Ectodermal cell (in vitro differentiated cells): Measurements from ENCODE around the gene OSGIN1.
"Not testable (repeated sequence)": the region's sequence is repeated elsewhere in the genome, so short reads cannot be mapped to it uniquely, and the experiment has no call there.

Source experiments
- H3K27ac ChIP-seq: 2 replicates; pipeline ENCODE4 v1.7.0; 2013; ENCODE audit warnings: mild to moderate bottlenecking, low read depth, low read length; ENCODE audit not compliant: insufficient read depth, poor library complexity, severe bottlenecking
- H3K27me3 ChIP-seq: 2 replicates; pipeline ENCODE4 v1.7.0; 2013; ENCODE audit warnings: mild to moderate bottlenecking, low read length; ENCODE audit not compliant: insufficient read depth, control insufficient read depth, poor library complexity, severe bottlenecking
- H3K36me3 ChIP-seq: one replicate; pipeline ENCODE4 v1.7.0; 2013; ENCODE audit warnings: low read length; ENCODE audit not compliant: control insufficient read depth, insufficient read depth
- H3K4me1 ChIP-seq: one replicate; pipeline ENCODE4 v1.7.0; 2013; ENCODE audit warnings: low read length; ENCODE audit not compliant: control insufficient read depth, insufficient read depth
- H3K4me3 ChIP-seq: 2 replicates; pipeline ENCODE4 v1.7.0; 2013; ENCODE audit warnings: low read depth, low read length, control low read depth; ENCODE audit not compliant: insufficient read depth
- H3K9me3 ChIP-seq: 2 replicates; pipeline ENCODE4 v1.7.0; 2013; ENCODE audit warnings: mild to moderate bottlenecking, low read length, moderate library complexity; ENCODE audit not compliant: control insufficient read depth
- WGBS, 2 experiments: methylation state at CpG; one replicate each; pipeline ENCODE4 v1.1.7; 2013; ENCODE audit warnings: missing lambda C conversion rate in 2 of 2; 5-methylcytosine and 5-hydroxymethylcytosine counted together

The OSGIN1 gene

DNA sequence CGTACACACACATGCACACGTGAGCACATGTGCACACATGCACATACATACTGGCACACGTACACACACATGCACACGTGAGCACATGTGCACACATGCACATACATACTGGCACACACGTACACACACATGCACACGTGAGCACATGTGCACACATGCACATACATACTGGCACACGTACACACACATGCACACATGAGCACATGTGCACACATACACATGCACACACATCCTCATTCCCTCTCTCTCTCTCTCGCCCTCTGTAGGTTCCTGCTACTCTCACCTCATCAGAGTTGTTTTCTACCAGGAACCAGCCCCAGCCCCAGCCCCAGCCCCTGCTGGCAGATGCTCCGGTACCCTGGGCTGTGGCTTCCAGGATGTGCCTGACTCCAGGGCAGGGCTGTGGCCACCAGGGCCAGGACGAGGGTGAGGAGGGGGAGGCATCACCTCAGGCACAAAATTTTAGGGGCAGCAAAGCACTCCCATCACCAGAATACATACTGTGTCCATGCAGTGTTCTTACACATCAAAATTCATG, 2.1 kb upstream of the OSGIN1 start:
- H3K4me3 ChIP-seq = not testable (repeated sequence)
- WGBS, 2 experiments = 66 to 68% methylated on average over 4 to 5 of the region's 10 CpGs

DNA sequence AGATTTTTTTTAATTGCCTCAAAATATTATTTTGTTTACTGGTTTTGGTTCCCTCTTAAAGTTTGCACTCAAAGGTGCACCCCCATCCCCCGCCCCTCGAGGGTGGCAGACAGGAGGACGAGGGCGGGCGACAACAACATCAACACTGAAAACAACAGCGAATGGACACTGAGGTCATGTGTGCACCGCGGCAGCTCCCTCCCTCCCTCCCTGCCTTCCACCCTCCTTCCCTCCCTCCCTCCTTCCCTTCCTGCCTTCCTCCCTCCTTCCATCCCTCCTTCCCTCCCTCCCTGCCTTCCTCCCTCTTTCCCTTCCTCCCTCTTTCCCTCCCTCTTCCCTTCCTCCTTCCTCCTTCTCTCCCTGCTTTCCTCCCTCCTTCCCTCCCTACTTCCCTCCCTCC, 1.5 kb upstream of the OSGIN1 start:
- H3K4me3 ChIP-seq = no peak overlapping the region
- no peaks in the 10 kb centered on the region for H3K9me3 ChIP-seq
- H3K4me1 ChIP-seq = peaks cover 10% of the 10 kb centered on the region
- H3K27ac ChIP-seq = no peak overlapping the region
- peaks cover 30% of the 10 kb centered on the region for H3K27me3 ChIP-seq
- H3K36me3 ChIP-seq = no peaks in the 10 kb centered on the region
- 48 to 54% methylated on average over 8 of the region's 8 CpGs for WGBS, 2 experiments

More for the DNA sequence above, 2.1 kb upstream of the OSGIN1 start:
- H3K27me3 ChIP-seq = peaks cover 30% of the 10 kb centered on the region
- not testable (repeated sequence) for H3K9me3 ChIP-seq, H3K4me1 ChIP-seq, H3K27ac ChIP-seq, H3K36me3 ChIP-seq

DNA sequence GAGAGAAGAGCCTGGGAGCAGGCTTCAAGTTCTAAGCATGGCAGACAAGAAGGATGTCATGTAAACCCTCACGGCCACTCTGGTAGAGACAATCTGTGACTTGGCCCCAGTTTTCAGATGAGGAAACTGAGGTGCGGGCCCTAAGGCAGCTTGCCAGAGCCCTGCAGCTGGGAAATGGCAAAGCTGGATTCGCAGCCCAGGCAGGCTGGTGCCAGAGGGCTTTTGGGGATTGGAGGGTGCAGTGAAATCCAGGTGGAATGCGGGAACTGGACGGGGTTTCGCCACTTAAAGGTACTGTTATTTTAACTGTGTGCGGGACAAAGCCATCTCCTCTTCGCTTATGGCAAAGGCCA, 477 bp upstream of the OSGIN1 start:
- Histone ChIP-seq H3K4me1 (peaks cover 10% of the 10 kb centered on the region), H3K27me3 (peaks cover 30% of the 10 kb centered on the region), H3K9me3 (no peaks in the 10 kb centered on the region), H3K27ac (no peak overlapping the region), H3K36me3 (no peaks in the 10 kb centered on the region), H3K4me3 (no peak overlapping the region)
- WGBS, 2 experiments = 75 to 79% methylated on average over 8 of the region's 8 CpGs

DNA sequence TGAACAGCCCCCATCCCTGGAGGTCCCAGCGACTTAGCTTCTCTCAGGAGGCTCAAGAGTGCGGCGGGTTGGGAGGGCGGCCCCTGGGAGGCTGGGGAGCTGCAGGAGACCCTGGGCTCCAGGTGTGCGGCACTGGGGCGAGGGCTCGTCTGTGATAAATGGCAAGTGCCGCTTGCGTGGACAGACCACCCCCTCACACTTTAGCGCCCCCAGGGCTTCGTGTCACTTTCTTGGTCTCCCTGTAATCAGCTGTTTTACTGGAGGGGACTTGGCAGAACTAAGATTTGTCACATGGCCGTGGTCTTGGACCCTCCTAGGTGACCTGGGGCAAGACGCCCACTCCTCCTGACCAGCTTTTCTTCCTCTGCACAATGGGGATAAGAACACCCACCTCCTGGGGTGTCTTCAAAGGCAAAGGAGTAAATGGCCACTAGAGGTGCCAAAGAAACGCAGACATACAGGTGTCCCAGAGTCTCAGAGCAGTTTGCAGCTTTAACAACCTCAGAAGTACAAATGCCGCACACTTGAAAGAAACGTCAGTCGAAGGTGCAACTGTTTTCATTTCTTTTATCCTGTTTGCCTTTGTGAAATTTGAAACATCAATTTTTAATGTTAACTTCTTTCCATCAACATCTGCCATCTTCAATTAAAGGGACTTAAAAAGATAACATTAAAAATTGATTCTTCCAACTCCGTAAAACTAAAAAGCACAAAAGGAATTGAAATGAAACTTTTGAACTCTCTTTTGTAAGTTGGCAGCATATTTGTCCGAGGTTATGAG, 946 bp downstream of the OSGIN1 start:
- H3K36me3 ChIP-seq = no peaks in the 10 kb centered on the region
- peak overlapping the region; percentile 33 for H3K4me3 ChIP-seq
- H3K4me1 ChIP-seq = peaks cover 10% of the 10 kb centered on the region
- H3K27ac ChIP-seq = no peak overlapping the region
- 30 to 34% methylated on average over 18 to 19 of the region's 19 CpGs for WGBS, 2 experiments
- H3K9me3 ChIP-seq = no peaks in the 10 kb centered on the region
- peaks cover 30% of the 10 kb centered on the region for H3K27me3 ChIP-seq

GRCh38 chr16:83954577-83955016, 1.6 kb downstream of the OSGIN1 start:
- Histone ChIP-seq H3K36me3 (no peaks in the 10 kb centered on the region), H3K4me1 (peaks cover 10% of the 10 kb centered on the region), H3K27ac (no peak overlapping the region), H3K27me3 (peaks cover 30% of the 10 kb centered on the region), H3K4me3 (no peak overlapping the region), H3K9me3 (no peaks in the 10 kb centered on the region)
- WGBS, 2 experiments = 67 to 73% methylated on average over 9 of the region's 9 CpGs

- H3K27ac ChIP-seq = no peak overlapping the region
- H3K27me3 ChIP-seq = peaks cover 30% of the 10 kb centered on the region
- no peak overlapping the region for H3K4me3 ChIP-seq
- H3K36me3 ChIP-seq = no peaks in the 10 kb centered on the region
- H3K9me3 ChIP-seq = no peaks in the 10 kb centered on the region
- H3K4me1 ChIP-seq = peaks cover 10% of the 10 kb centered on the region
- WGBS, 2 experiments = 84 to 85% methylated on average over 23 of the region's 23 CpGs
Measured at GRCh38 chr16:83955218-83956130, 2.4 kb downstream of the OSGIN1 start.

DNA sequence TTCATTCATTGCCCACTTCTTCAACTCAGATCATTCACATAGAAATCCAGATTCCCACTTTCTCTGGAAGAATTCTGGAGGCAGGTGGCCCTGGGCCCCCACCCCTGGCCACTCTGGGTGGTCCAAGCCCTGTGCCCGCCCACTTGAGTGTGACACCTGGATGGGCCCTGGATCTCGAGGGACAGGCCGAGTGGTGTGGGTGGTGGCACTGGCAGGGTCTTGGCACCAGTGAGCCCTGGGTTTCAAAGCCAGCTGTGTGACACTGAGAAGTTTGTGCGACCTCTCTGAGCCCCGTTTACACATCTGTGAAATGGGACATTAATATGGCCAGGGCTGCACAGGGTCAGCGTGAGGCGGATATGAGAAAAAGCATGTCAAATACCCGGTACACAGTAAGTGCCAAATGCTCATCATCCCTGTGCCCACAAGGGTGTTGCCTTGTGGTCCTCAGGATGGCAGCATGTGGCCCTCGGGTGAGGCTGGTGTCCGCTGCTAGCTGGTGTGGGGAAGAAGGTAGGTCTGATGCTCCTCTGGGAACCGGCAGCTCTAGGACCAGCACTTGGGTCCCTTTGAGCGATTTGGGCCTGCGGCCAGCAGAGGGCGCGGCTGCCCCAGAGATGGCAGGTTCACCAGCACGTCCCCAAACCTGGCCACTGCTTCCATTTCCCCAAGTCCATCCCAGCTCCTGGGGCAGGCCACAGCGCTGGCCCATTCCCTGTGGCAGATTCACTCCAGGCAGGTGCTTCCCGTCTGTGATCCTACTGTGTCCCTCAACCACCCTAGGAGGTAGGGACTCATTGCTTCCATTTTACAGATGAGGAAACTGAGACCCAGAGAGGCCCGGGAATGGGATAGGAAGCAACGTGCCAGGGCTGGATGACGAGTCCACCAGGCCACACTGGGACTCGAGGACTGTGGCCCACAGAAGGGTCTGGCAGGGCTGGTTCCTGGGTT, 3.6 kb downstream of the OSGIN1 start:
- WGBS, 2 experiments = 54% methylated on average over 22 of the region's 22 CpGs
- H3K4me1 ChIP-seq = peaks cover 10% of the 10 kb centered on the region

GRCh38 chr16:83957296-83957855, 4.3 kb downstream of the OSGIN1 start:
- peaks cover 10% of the 10 kb centered on the region for H3K4me1 ChIP-seq
- peaks cover 29% of the 10 kb centered on the region for H3K27me3 ChIP-seq
- H3K9me3 ChIP-seq = no peaks in the 10 kb centered on the region
- H3K36me3 ChIP-seq = no peaks in the 10 kb centered on the region
- H3K4me3 ChIP-seq = no peak overlapping the region
- H3K27ac ChIP-seq = no peak overlapping the region
- WGBS, 2 experiments = 92 to 93% methylated on average over 13 of the region's 14 CpGs

More for the DNA sequence above, 3.6 kb downstream of the OSGIN1 start:
- H3K27me3 ChIP-seq = peaks cover 30% of the 10 kb centered on the region
- H3K4me3 ChIP-seq = no peak overlapping the region
- H3K36me3 ChIP-seq = no peaks in the 10 kb centered on the region
- no peaks in the 10 kb centered on the region for H3K9me3 ChIP-seq
- no peak overlapping the region for H3K27ac ChIP-seq

DNA sequence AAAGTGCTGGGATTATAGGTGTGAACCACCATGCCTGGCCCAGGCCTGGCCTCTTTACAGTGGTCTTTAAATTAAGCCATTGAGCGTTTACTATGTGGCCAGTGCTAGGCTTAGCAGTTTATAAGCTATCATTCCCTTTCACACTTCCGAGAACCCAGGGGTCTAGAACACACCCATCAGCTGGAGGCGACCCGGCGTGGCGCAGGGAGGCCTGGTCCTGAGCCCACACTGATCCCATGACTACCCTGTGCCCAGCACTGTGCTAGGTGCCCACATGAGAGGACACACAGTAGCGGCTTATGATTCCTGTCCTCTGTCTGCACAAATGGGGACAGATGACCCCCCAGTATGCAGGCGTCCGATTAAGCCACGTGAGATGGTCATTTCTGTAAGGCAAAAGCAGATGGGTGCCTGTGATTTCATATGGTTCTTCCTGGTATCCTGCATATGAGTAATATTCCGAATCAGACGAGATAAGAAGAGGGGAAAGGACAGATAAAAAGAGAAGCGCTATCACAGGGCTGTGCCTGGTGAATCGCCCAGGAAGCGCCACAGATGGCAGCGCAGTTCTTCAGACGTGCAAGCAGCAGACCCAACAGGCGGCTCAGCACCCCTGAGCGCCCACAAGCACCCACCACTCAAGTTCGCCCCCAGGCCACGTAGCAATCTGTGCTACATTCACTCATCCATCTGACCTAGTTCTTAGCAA, 5.3 kb downstream of the OSGIN1 start:
- WGBS, 2 experiments = 88 to 89% methylated on average over 21 of the region's 21 CpGs
- H3K4me1 ChIP-seq = peaks cover 9% of the 10 kb centered on the region
- no peak overlapping the region for H3K4me3 ChIP-seq
- H3K36me3 ChIP-seq = no peaks in the 10 kb centered on the region
- H3K9me3 ChIP-seq = no peaks in the 10 kb centered on the region
- H3K27me3 ChIP-seq = peaks cover 20% of the 10 kb centered on the region
- H3K27ac ChIP-seq = no peak overlapping the region
